Neural cell (in vitro differentiated cells): Measurements from ENCODE around the gene DGKG.

Experiments used
- EP300 ChIP-seq: fragments of 450-650 bp; conservative IDR thresholded peaks from 2 replicates; pipeline ENCODE4 v1.6.1; 2014; ENCODE audit warnings: antibody characterized with exemption, mild to moderate bottlenecking, moderate library complexity; ENCODE audit not compliant: poor library complexity, severe bottlenecking
- EZH2 ChIP-seq: fragments of 200-600, 300-800 bp; shearing (Covaris generic), sonication (generic); IDR thresholded peaks from 2 replicates; pipeline ENCODE4 v1.6.1; 2014; ENCODE audit warnings: antibody characterized with exemption, low read length, borderline replicate concordance, mild to moderate bottlenecking; ENCODE audit not compliant: insufficient read depth, poor library complexity, severe bottlenecking
- MXI1 ChIP-seq: fragments of 450-650 bp; conservative IDR thresholded peaks from 2 replicates; pipeline ENCODE4 v1.6.1; 2014; ENCODE audit warnings: antibody characterized with exemption, mild to moderate bottlenecking; ENCODE audit not compliant: poor library complexity, severe bottlenecking
- POLR2AphosphoS5 ChIP-seq: IDR thresholded peaks from 2 replicates; pipeline ENCODE4 v1.6.1; 2012
- RAD21 ChIP-seq: fragments of 450-650 bp; conservative IDR thresholded peaks from 2 replicates; pipeline ENCODE4 v1.6.1; 2014; ENCODE audit warnings: antibody characterized with exemption, mild to moderate bottlenecking, moderate library complexity
- TAF1 ChIP-seq: IDR thresholded peaks from 2 replicates; pipeline ENCODE4 v1.6.1; 2012; ENCODE audit warnings: low read depth
- TF ChIP-seq, protein P1 (sequence below): fragments of 450-650 bp; IDR thresholded peaks from 2 replicates; pipeline ENCODE4 v1.5.1; 2014; ENCODE audit warnings: antibody characterized with exemption, mild to moderate bottlenecking, moderate library complexity; ENCODE audit not compliant: poor library complexity, severe bottlenecking
- TF ChIP-seq, protein P2 (sequence below): IDR thresholded peaks from 2 replicates; pipeline ENCODE4 v1.6.1; 2012; ENCODE audit warnings: borderline replicate concordance

DNA sequence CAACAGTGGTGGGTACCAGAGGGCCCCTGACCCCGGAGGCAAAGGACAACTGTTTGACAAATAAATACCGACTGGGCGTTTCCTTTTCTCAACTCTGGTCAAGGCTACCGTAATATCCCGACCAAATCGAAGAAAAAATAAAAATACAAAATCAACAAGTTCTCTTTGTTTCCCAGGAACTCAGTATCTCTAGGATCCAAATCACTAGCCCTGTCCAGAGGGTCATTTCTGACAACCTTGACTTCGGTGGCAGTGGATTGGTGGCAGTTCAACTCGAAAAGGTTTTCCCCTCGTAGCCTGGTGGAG is 456 bp upstream of the DGKG start:
- TF ChIP-seq EP300 (no peak), POLR2AphosphoS5 (no peak), RAD21 (no peak), MXI1 (no peak), EZH2 (no peak), TAF1 (no peak)
- TF ChIP-seq, protein P1, sequence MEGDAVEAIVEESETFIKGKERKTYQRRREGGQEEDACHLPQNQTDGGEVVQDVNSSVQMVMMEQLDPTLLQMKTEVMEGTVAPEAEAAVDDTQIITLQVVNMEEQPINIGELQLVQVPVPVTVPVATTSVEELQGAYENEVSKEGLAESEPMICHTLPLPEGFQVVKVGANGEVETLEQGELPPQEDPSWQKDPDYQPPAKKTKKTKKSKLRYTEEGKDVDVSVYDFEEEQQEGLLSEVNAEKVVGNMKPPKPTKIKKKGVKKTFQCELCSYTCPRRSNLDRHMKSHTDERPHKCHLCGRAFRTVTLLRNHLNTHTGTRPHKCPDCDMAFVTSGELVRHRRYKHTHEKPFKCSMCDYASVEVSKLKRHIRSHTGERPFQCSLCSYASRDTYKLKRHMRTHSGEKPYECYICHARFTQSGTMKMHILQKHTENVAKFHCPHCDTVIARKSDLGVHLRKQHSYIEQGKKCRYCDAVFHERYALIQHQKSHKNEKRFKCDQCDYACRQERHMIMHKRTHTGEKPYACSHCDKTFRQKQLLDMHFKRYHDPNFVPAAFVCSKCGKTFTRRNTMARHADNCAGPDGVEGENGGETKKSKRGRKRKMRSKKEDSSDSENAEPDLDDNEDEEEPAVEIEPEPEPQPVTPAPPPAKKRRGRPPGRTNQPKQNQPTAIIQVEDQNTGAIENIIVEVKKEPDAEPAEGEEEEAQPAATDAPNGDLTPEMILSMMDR, result no peak
- TF ChIP-seq, protein P2, sequence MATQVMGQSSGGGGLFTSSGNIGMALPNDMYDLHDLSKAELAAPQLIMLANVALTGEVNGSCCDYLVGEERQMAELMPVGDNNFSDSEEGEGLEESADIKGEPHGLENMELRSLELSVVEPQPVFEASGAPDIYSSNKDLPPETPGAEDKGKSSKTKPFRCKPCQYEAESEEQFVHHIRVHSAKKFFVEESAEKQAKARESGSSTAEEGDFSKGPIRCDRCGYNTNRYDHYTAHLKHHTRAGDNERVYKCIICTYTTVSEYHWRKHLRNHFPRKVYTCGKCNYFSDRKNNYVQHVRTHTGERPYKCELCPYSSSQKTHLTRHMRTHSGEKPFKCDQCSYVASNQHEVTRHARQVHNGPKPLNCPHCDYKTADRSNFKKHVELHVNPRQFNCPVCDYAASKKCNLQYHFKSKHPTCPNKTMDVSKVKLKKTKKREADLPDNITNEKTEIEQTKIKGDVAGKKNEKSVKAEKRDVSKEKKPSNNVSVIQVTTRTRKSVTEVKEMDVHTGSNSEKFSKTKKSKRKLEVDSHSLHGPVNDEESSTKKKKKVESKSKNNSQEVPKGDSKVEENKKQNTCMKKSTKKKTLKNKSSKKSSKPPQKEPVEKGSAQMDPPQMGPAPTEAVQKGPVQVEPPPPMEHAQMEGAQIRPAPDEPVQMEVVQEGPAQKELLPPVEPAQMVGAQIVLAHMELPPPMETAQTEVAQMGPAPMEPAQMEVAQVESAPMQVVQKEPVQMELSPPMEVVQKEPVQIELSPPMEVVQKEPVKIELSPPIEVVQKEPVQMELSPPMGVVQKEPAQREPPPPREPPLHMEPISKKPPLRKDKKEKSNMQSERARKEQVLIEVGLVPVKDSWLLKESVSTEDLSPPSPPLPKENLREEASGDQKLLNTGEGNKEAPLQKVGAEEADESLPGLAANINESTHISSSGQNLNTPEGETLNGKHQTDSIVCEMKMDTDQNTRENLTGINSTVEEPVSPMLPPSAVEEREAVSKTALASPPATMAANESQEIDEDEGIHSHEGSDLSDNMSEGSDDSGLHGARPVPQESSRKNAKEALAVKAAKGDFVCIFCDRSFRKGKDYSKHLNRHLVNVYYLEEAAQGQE, result no peak
